GM20431 (cell line): Measurements from ENCODE around the gene STT3B.
"Not testable (repeated sequence)": the region's sequence is repeated elsewhere in the genome, so short reads cannot be mapped to it uniquely, and the experiment has no call there.

Source experiments
- in situ Hi-C: fragments of 300-500 bp; cut with MseI, MboI; formaldehyde crosslinking; loops from one replicate; pipeline ENCODE4 v1.15.0; 2020; ENCODE audit warnings: low sequenced_read_pairs; ENCODE audit not compliant: unreplicated experiment

STT3B gene

GRCh38 chr3:31532587-31533168 lies at the start of gene STT3B:
TSS of gene STT3B (plus strand) at chr3:31532925. CDS start at chr3:31532999, 74 bp downstream.
- in situ Hi-C loops: no loop called here

DNA sequence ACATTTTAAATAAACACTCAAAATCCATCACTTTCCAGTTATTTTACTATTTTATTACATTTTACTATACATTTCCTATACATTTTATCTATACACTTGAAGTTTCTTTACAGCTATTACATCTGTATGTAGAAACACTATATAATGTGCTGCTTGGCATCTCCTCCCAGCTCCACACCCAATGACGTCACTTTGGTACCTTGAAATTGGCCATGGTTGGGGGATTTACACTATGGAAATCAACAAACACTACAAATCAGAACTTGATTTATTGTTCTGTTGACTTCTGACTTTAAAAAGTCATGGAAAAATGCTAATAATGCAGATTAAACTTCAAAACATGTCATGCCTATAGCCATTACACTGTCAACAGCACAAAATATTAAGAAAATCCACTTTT lies 48.9 kb upstream of the STT3B start:
- in situ Hi-C loops: no loop called here

GRCh38 chr3:31485196-31485595 lies 47.5 kb upstream of the STT3B start:
- in situ Hi-C loops: no loop called here

DNA sequence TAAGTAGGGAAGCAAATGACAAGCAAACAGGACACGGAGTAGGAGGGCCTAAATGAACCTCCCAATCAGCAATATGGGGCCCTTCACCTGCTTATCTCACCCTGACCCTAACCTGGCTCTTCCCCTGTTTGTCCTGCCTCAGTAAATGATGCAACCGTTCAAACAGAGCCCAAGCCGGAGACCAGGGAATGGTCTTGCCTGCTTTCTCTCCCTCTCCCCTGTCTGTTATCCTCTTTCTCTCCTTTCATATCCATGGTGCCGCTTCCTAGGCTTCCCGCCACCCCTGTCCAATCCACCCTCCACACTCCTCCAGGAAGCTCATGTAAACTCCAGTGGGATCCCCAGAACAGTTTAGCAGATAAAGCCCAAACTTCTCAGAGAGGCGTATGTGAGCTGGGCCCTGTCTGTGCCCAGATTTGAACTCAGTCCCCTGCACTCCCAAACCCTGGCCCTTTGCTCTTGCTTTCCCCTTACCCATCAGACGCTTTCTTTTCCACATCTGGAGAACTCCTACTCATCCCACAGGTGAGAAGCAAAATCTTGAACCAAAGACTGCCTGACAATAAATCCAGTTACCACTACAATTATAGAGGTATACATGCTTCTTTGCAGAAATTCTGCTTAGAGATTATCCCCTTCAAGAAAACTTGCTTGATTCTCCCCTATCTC lies 45.7 kb upstream of the STT3B start:
- in situ Hi-C loops: no loop called here

DNA sequence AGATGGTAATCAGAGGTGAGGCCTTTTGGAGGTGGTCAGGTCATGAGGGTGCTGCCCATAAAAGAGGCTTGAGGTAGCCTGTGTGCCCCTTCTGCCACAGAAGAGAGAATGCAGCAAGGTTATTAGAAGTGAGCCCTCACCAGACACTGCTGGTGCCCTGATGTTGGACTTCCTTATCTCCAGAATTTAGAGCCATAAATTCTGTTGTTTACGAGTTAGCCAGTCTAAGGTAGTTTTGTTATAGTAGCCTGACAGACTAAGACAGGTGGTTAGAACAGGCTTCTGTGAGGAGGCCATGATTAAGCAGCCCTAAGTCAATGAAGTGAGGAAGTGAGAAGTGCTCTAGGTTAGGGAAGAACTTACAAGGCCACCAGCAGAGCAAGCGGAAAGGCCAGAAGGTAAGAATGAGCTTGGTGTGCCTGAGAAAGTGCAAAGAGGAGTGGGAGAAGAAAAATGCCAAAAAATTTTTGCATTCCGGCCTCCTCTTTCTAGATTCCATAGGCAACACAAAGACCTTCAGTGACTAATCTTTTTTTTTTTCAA lies 44.2 kb upstream of the STT3B start:
- in situ Hi-C loops: no loop called here

DNA sequence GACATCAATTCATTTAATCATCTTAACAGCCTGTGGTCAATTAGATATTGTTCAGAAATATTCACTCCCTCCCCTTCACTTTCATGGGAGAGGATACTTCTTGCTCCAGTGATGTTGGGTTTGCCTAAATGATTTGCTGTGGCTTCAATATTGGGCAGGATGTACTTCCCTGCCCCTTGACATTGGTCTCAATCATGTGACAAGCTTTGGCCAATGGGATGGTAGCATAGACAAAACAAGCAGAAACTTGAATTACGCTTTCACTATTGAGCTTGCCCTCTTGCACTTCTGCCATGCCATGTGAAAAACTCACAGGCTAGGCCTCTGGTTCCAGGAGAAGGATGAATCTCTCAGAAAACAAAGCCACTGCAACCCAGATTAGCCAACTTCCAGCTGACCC lies 42.2 kb upstream of the STT3B start:
- in situ Hi-C loops: no loop called here

- in situ Hi-C loops: no loop called here
Observed at GRCh38 chr3:31491660-31492059, 41.1 kb upstream of the STT3B start.

GRCh38 chr3:31493149-31493548 lies 39.6 kb upstream of the STT3B start:
- in situ Hi-C loops: no loop called here

GRCh38 chr3:31495971-31496665 lies 36.6 kb upstream of the STT3B start:
- in situ Hi-C loops: no loop called here

DNA sequence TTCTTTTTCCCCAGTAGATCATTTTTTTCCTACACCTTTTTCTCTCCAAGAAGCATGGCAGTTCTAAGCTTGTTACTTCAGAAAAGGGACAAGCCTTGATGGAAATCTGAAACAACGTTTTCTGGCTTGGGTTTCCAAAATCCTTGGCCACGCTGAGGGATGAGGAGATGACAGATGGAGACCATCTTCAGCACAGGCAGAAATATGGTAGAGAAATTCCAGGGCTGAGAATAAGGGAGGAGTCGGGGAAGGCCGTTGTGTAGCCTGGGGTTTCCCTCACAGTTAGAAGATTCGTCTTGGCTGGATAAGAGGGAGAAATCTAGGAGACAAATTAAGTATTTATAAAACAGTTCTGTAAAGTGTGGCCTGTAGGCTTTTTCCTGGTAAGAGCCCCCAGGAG lies 33.9 kb upstream of the STT3B start:
- in situ Hi-C loops: no loop called here

GRCh38 chr3:31499281-31499680 lies 33.4 kb upstream of the STT3B start:
- in situ Hi-C loops: no loop called here

DNA sequence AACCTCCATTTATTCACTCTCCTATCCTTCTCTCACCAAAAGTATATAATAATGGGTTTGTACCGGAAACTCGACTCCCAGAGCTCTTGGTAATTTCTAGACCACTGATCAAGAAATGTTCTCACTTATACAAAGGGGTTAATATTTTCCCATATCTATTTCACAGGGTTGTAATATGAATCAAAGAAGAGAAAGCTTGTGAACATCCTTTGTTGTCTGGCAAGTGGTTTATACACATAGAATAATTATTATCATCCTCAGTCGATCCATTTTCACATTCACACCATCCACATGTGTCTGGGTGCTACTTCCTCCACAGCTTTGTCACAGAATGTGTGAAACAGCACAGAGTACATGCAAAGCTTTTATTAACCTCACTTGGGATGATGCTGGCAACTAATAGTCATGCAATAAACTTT lies 29.9 kb upstream of the STT3B start:
- in situ Hi-C loops: no loop called here

- in situ Hi-C loops: no loop called here
Observed at GRCh38 chr3:31503456-31503855, 29.3 kb upstream of the STT3B start.

GRCh38 chr3:31504230-31504629 lies 28.5 kb upstream of the STT3B start:
- in situ Hi-C loops: no loop called here

DNA sequence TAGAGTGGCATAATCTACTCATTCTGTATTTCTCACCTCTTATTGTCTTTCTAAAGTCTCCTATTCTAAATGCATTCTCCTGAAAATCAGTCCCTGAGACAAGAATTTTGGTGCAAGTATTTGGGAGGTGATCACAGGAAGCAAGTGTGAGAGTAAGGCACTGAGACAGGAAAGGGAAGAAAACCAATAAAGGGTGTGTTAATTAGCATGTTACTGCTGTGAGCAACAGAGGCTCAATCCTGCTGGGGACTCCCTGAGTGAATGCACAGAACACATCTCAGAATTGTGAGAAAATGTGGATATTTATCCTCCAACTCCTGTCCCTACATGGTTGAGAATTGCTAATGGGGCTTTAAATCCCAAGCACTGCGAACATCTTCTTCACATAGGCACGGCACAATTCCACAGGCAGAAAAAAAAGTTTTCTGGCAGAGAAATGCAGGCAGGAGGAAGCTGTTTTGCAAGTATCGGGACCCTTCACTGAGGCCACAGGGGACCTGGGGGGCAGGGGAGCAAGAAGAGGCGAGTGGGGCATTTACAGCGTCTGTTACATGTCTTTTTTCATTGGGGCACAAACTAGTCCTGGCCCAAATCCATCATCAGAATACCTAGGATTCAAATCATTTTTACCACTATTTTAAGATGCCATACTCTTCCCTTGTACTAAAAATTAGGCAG lies 27.2 kb upstream of the STT3B start:
- in situ Hi-C loops: no loop called here

- in situ Hi-C loops: not testable (repeated sequence)
Observed at GRCh38 chr3:31506515-31506914, 26.2 kb upstream of the STT3B start.

DNA sequence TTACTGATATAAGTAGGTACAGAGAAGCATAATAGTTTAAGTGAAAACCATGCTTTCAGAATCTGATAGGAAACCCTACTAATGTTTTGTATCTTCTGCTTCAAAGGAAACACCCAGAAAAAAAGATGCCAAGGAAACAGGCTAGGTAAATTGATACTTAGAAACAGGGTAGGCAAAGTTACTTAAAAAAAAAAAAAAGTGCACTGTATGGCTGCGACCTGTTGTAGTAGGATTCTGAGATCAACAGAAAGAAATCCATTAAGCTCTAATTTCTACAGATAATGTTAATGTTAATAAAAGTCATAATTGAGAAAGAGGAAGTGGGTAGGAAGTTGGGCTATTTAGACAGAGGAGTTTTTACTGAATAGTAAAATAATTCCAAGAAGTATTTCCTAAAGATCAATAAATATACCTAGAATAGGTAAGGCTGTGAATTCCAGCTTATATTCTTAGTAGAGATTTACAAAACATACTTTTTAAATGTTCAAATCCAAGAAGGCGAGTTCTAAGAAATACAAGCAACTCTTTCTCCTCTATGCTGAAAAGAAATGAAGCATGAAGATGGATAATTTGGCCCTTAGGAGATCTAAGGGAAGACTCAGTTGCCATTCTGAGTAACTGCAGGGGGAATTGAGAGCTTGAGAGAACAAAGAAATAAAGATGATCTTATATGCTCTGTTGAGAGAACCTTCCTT lies 24.1 kb upstream of the STT3B start:
- in situ Hi-C loops: no loop called here

DNA sequence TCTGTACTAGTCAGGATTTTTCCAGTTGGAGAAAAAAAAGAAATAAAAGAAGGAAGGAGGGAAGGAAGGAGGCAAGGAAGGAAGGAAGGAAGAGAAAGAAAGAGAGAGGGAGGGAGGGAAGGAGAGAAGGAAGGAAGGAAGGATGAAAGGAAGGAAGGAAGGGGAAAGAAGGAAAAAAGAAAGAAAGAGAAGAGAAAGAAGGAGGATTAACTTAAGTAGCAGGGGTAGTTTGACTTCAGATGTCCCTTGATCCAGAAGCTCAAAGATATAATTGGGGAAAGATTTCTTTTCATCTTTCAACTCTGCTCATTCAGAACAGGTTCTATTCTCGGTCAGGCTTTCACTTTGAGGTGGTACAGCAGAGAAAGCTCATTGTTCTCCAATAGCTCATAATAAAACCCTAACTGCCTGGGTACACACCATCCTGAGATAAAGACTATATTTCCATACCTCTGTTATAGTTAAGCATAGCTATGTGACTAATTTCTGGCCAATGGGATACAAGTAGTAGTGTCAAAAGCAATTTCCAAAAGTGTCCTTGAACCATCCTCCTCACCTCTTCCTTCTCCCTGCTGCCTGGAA lies 23.5 kb upstream of the STT3B start:
- in situ Hi-C loops: no loop called here

GRCh38 chr3:31514570-31514969 lies 18.2 kb upstream of the STT3B start:
- in situ Hi-C loops: no loop called here
